Caco-2 (cell line): ENCODE measurements around the gene ZNF474. TPM values are rescaled to one million over a fixed set of nuclear protein-coding genes. Genes with fewer than 3 reads are reported as not detected.

Source experiments
- BruUV-seq: library from RNA; stranded (reverse); fragments of 400-500 nt; replicated peaks from 2 replicates; lab custom pipeline; 2021; lab: Mats Ljungman, UMichigan
- CTCF ChIA-PET: fragments of 300-600 bp; sonication (Branson Sonifier 250); formaldehyde crosslinking; loops from one replicate; lab custom pipeline; 2022; ENCODE audit warnings: antibody characterized with exemption; lab: Charles Lee
- POLR2A ChIA-PET: fragments of 300-600 bp; sonication (Branson Sonifier 250); formaldehyde crosslinking; loops from one replicate; lab custom pipeline; 2022; ENCODE audit warnings: antibody characterized with exemption; lab: Charles Lee
- DNase-seq, 2 experiments: peaks; one replicate each; pipeline versions ENCODE4 v3.0.0 to v3.0.0-alpha.2; 2020 to 2022
- H3K27me3 ChIP-seq: replicated peaks from 2 replicates; pipeline ENCODE4 v1.6.0; 2011; ENCODE audit warnings: low read length; ENCODE audit not compliant: control insufficient read depth, insufficient read depth
- H3K36me3 ChIP-seq: 2 replicates; pipeline ENCODE4 v1.5.1; 2011; ENCODE audit warnings: low read length; ENCODE audit not compliant: control insufficient read depth, insufficient read depth
- H3K4me1 ChIP-seq: fragments of 250-450 bp; sonication (Bioruptor Pico); 2 replicates; pipeline ENCODE4 v1.5.1; 2020; ENCODE audit warnings: mild to moderate bottlenecking
- H3K4me3 ChIP-seq: 2 replicates; pipeline ENCODE4 v1.5.1; 2011; ENCODE audit warnings: low read depth, mild to moderate bottlenecking, control low read depth, low read length
- H3K9me3 ChIP-seq: fragments of 250-450 bp; sonication (Bioruptor Pico); 2 replicates; pipeline ENCODE4 v1.5.1; 2020; ENCODE audit warnings: mild to moderate bottlenecking, moderate library complexity
- H3K27ac Mint-ChIP-seq: one replicate; pipeline ENCODE4 v1.8.0; 2022; ENCODE audit warnings: mixed read lengths; ENCODE audit not compliant: unreplicated experiment
- H3K27me3 Mint-ChIP-seq: one replicate; pipeline ENCODE4 v1.8.0; 2022; ENCODE audit warnings: mixed read lengths; ENCODE audit not compliant: insufficient read depth, unreplicated experiment
- H3K36me3 Mint-ChIP-seq: one replicate; pipeline ENCODE4 v1.8.0; 2022; ENCODE audit warnings: mild to moderate bottlenecking, mixed read lengths; ENCODE audit not compliant: insufficient read depth, unreplicated experiment
- H3K4me1 Mint-ChIP-seq: one replicate; pipeline ENCODE4 v1.8.0; 2022; ENCODE audit warnings: low read depth, mixed read lengths; ENCODE audit not compliant: unreplicated experiment
- H3K4me3 Mint-ChIP-seq: one replicate; pipeline ENCODE4 v1.8.0; 2022; ENCODE audit warnings: mild to moderate bottlenecking, moderate library complexity, mixed read lengths; ENCODE audit not compliant: unreplicated experiment
- H3K9me3 Mint-ChIP-seq: one replicate; pipeline ENCODE4 v1.8.0; 2022; ENCODE audit warnings: mixed read lengths; ENCODE audit not compliant: unreplicated experiment
- intact Hi-C: fragments of 100-400 bp; cut with micrococcal nuclease; formaldehyde crosslinking; loops from one replicate; pipeline ENCODE4 v1.10.0; 2022; ENCODE audit not compliant: unreplicated experiment
- total RNA-seq: library from RNA; stranded (reverse); gene quantifications from 2 replicates; pipeline ENCODE4 v1.2.3, GENCODE V29; 2022
- TF ChIP-seq, protein P1 (sequence below), 2 experiments: fragments of 200-600 bp in 1 of 2; IDR thresholded peaks; 1 replicate in 1 of 2; 2 replicates in 1 of 2; pipeline versions ENCODE4 v1.5.1 to v1.8.0; 2011 to 2022; ENCODE audit warnings: antibody characterized with exemption in 1 of 2, control low read depth in 1 of 2, inconsistent platforms in 1 of 2, low read depth in 1 of 2, low read length in 1 of 2, mild to moderate bottlenecking in 1 of 2, moderate library complexity in 1 of 2; ENCODE audit not compliant: insufficient read depth in 1 of 2, severe bottlenecking in 1 of 2, unreplicated experiment in 1 of 2

Gene ZNF474
- total RNA-seq, 1 experiment from 2014 or later, result not detected

DNA sequence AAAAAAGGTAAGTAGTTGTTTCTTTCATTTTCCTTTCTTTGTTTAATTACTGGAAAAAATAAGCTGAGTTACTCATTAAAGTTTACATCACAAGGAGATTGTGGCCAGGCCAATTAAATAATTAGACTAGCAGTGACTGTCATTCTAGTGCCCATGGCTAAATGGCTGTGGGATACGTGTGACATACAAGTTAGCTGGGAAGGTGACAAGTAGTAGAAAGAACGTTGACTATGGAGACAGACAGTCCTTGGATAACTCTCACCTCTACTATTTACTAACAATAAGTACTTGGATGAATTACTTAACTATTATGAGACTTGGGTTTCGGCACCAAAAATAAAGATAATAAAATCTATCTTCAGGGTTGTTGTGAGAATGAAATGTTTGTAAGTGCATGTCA lies 44.3 kb upstream of the ZNF474 start:
- Histone ChIP-seq H3K4me1 (no peaks in the 10 kb centered on the region), H3K27me3 (no peaks in the 10 kb centered on the region; the same call in 1 of the 2 replicates), H3K4me3 (no peak overlapping the region), H3K9me3 (no peaks in the 10 kb centered on the region), H3K36me3 (no peaks in the 10 kb centered on the region)
- peaks cover 13% of the 10 kb centered on the region for H3K27me3 Mint-ChIP-seq
- TF ChIP-seq, protein P1, sequence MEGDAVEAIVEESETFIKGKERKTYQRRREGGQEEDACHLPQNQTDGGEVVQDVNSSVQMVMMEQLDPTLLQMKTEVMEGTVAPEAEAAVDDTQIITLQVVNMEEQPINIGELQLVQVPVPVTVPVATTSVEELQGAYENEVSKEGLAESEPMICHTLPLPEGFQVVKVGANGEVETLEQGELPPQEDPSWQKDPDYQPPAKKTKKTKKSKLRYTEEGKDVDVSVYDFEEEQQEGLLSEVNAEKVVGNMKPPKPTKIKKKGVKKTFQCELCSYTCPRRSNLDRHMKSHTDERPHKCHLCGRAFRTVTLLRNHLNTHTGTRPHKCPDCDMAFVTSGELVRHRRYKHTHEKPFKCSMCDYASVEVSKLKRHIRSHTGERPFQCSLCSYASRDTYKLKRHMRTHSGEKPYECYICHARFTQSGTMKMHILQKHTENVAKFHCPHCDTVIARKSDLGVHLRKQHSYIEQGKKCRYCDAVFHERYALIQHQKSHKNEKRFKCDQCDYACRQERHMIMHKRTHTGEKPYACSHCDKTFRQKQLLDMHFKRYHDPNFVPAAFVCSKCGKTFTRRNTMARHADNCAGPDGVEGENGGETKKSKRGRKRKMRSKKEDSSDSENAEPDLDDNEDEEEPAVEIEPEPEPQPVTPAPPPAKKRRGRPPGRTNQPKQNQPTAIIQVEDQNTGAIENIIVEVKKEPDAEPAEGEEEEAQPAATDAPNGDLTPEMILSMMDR (IDR thresholded peaks at IDR 0.05; ENCODE audit: insufficient read depth in 1 of 2, low read depth in 1 of 2, low read length in 1 of 2, severe bottlenecking in 1 of 2, unreplicated experiment in 1 of 2), result no peak
- no peak for DNase-seq
- ChIA-PET POLR2A (no interaction called here), CTCF (interaction anchor here (0.9 kb wide), 1 partner anchor 9 kb away, joined by 3 read pairs; no protein-coding TSS in a partner anchor)
- no peak overlapping the region for H3K4me3 Mint-ChIP-seq
- no peaks in the 10 kb centered on the region for H3K4me1 Mint-ChIP-seq
- BruUV-seq, result no TSS peak
- H3K36me3 Mint-ChIP-seq, result no peaks in the 10 kb centered on the region
- no peak overlapping the region for H3K27ac Mint-ChIP-seq
- intact Hi-C loops, result no loop called here
- H3K9me3 Mint-ChIP-seq, result no peaks in the 10 kb centered on the region

DNA sequence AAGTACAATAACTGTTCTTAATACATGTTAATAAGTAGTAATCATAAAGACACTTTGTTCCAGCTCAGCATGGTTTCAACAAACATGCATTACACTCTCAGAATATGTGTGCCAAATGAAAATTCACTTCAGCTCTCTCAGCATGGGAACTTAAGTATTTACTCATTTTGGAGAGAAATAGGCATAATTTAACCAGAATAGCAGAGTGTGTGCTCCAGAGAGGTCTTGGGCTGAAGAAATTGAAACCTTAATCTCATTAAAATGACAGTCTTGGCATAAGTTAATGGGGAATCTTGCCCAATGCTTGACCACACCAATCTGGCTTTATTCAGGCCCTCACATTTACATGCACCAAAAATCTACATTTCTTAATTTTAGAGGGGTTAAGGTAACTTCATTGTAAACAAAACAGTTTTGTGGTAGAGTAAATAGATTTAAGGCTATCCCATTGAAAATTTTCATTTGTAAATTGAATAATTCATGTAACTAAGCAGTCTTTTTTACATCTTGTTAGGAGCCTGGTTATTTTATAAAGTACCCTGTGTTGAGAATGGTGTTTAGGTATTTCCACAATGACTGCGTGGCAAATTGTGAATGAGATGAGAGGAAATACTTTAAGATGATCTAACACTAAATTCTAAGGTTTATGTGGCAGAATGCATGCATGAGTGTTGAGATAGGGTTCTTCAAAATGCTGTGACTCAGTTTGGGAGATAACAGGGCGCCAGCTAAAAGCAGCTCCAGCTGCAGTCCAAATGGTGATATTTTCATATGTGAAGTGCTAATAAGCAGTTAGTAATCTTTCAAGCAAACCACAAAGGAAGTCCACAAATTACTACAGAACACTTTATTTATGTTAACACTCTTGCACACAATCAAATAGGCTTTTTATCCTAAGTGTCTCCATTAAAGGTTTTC lies 40.0 kb upstream of the ZNF474 start:
- Mint-ChIP-seq H3K27ac (no peak overlapping the region), H3K4me1 (no peaks in the 10 kb centered on the region), H3K27me3 (peaks cover 13% of the 10 kb centered on the region), H3K4me3 (no peak overlapping the region), H3K36me3 (no peaks in the 10 kb centered on the region), H3K9me3 (no peaks in the 10 kb centered on the region)
- no peaks in the 10 kb centered on the region for H3K36me3 ChIP-seq
- DNase-seq, result no peak
- TF ChIP-seq, protein P1 (IDR thresholded peaks at IDR 0.05; ENCODE audit: insufficient read depth in 1 of 2, low read depth in 1 of 2, low read length in 1 of 2, severe bottlenecking in 1 of 2, unreplicated experiment in 1 of 2), result no peak
- no peaks in the 10 kb centered on the region; the same call in 1 of the 2 replicates for H3K27me3 ChIP-seq
- no peaks in the 10 kb centered on the region for H3K4me1 ChIP-seq
- intact Hi-C loops, result no loop called here
- ChIA-PET POLR2A (no interaction called here), CTCF (no interaction called here)
- no peaks in the 10 kb centered on the region for H3K9me3 ChIP-seq
- no peak overlapping the region for H3K4me3 ChIP-seq
- no TSS peak for BruUV-seq

DNA sequence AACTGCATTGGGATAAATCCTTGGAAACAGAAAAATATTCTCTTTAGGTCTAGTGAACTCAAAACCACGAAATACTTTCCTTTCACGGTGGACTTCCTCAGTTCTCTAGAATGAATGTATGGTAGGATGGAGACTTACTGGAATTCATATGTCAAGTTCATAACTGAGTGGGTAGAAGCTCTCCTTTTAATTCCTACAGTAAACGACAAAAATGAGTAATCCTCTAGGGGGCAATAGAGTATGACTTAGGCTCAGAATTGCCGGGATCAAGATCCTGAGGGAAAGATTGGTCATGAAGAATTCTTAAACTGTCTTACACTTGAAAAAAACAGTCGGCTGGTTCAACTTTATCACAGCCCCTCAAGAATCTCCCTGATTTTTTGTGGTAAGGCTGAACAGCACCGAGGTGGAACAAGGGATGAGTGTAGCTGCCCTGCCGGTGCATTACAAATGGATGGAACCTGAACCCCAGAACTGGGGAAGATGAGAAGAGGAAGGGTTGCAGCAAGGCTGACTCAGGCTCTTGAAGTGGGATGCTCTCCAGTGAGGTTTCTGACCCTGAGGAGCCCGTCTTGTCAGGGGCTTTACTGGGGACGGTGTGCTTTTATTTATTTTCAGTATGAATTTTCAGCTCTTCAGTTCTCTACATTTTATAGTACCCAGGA lies 37.3 kb upstream of the ZNF474 start:
- no peak overlapping the region for H3K4me3 Mint-ChIP-seq
- CTCF ChIA-PET, result interaction anchor here (0.6 to 1.8 kb wide), 3 partner anchors 10 to 1084 kb away, joined by 3 to 10 read pairs (median 3); no protein-coding TSS in a partner anchor

More for the DNA sequence above, 37.3 kb upstream of the ZNF474 start:
- BruUV-seq, result no TSS peak
- Histone ChIP-seq H3K36me3 (no peaks in the 10 kb centered on the region), H3K27me3 (no peaks in the 10 kb centered on the region; the same call in 1 of the 2 replicates), H3K4me1 (no peaks in the 10 kb centered on the region), H3K9me3 (no peaks in the 10 kb centered on the region), H3K4me3 (no peak overlapping the region)
- TF ChIP-seq, protein P1 (IDR thresholded peaks at IDR 0.05; ENCODE audit: insufficient read depth in 1 of 2, low read depth in 1 of 2, low read length in 1 of 2, severe bottlenecking in 1 of 2, unreplicated experiment in 1 of 2), result peak in 1 of 2 experiments; percentile 58
- Mint-ChIP-seq H3K36me3 (no peaks in the 10 kb centered on the region), H3K27ac (no peak overlapping the region), H3K27me3 (peaks cover 10% of the 10 kb centered on the region), H3K9me3 (no peaks in the 10 kb centered on the region), H3K4me1 (no peaks in the 10 kb centered on the region)
- POLR2A ChIA-PET, result no interaction called here
- peak in 1 of 2 experiments; percentile 18 for DNase-seq
- intact Hi-C loops, result loop anchor here (1.0 kb wide), 1 partner anchor 64 kb away; no protein-coding TSS in a partner anchor
